ENCODE measurements around the gene FOXD4L6. TPM values are rescaled to one million over a fixed set of nuclear protein-coding genes. Genes with fewer than 3 reads are reported as not detected.
"Not testable (repeated sequence)": the region's sequence is repeated elsewhere in the genome, so short reads cannot be mapped to it uniquely, and the experiment has no call there.

Gene FOXD4L6
- not detected in 2 replicates for total RNA-seq (2014; rRNA removed; shearing (Covaris generic))

- H3K27me3 ChIP-seq (replicated peaks); H3K36me3 ChIP-seq; H3K4me3 ChIP-seq; DNase-seq (ENCODE audit: low read depth in 1 of 2, low spot score in 2 of 2); H3K4me1 ChIP-seq (replicated peaks); H3K27ac ChIP-seq; H3K9me3 ChIP-seq (replicated peaks): not testable (repeated sequence)
Measured at GRCh38 chr9:41128581-41128980, at the start of gene FOXD4L6. TSS of gene FOXD4L6 (minus strand) at chr9:41128681. CDS start at chr9:41128383, 298 bp downstream.

GRCh38 chr9:41174994-41175393 is 46.5 kb upstream of the FOXD4L6 start:
- H3K4me1 ChIP-seq (replicated peaks); H3K9me3 ChIP-seq (replicated peaks); DNase-seq (ENCODE audit: low read depth in 1 of 2, low spot score in 2 of 2); H3K27me3 ChIP-seq (replicated peaks); H3K4me3 ChIP-seq; H3K36me3 ChIP-seq; H3K27ac ChIP-seq: not testable (repeated sequence)

GRCh38 chr9:41150116-41150515 is 21.6 kb upstream of the FOXD4L6 start:
- not testable (repeated sequence) for H3K27me3 ChIP-seq (replicated peaks); DNase-seq (ENCODE audit: low read depth in 1 of 2, low spot score in 2 of 2); H3K9me3 ChIP-seq (replicated peaks); H3K4me3 ChIP-seq; H3K27ac ChIP-seq; H3K4me1 ChIP-seq (replicated peaks); H3K36me3 ChIP-seq

GRCh38 chr9:41141878-41142277 is 13.4 kb upstream of the FOXD4L6 start:
- not testable (repeated sequence) for H3K27ac ChIP-seq; H3K9me3 ChIP-seq (replicated peaks); H3K27me3 ChIP-seq (replicated peaks); DNase-seq (ENCODE audit: low read depth in 1 of 2, low spot score in 2 of 2); H3K4me1 ChIP-seq (replicated peaks); H3K36me3 ChIP-seq; H3K4me3 ChIP-seq

GRCh38 chr9:41126746-41127446 is 1.6 kb downstream of the FOXD4L6 start:
- not testable (repeated sequence) for H3K9me3 ChIP-seq (replicated peaks); H3K27me3 ChIP-seq (replicated peaks); DNase-seq (ENCODE audit: low read depth in 1 of 2, low spot score in 2 of 2); H3K27ac ChIP-seq; H3K36me3 ChIP-seq; H3K4me1 ChIP-seq (replicated peaks); H3K4me3 ChIP-seq

- DNase-seq (ENCODE audit: low read depth in 1 of 2, low spot score in 2 of 2); H3K9me3 ChIP-seq (replicated peaks); H3K36me3 ChIP-seq; H3K27me3 ChIP-seq (replicated peaks); H3K27ac ChIP-seq; H3K4me1 ChIP-seq (replicated peaks); H3K4me3 ChIP-seq: not testable (repeated sequence)
Measured at GRCh38 chr9:41125936-41126335, 2.5 kb downstream of the FOXD4L6 start.

GRCh38 chr9:41125109-41125658 is 3.3 kb downstream of the FOXD4L6 start:
- H3K36me3 ChIP-seq; H3K4me1 ChIP-seq (replicated peaks); H3K9me3 ChIP-seq (replicated peaks); H3K27ac ChIP-seq; DNase-seq (ENCODE audit: low read depth in 1 of 2, low spot score in 2 of 2); H3K27me3 ChIP-seq (replicated peaks); H3K4me3 ChIP-seq: not testable (repeated sequence)

- not testable (repeated sequence) for DNase-seq (ENCODE audit: low read depth in 1 of 2, low spot score in 2 of 2)
Measured at GRCh38 chr9:41124250-41125108, 4.0 kb downstream of the FOXD4L6 start.

GRCh38 chr9:41123812-41124211 is 4.7 kb downstream of the FOXD4L6 start:
- H3K27ac ChIP-seq; DNase-seq (ENCODE audit: low read depth in 1 of 2, low spot score in 2 of 2); H3K4me3 ChIP-seq; H3K4me1 ChIP-seq (replicated peaks); H3K9me3 ChIP-seq (replicated peaks); H3K27me3 ChIP-seq (replicated peaks); H3K36me3 ChIP-seq: not testable (repeated sequence)

More at GRCh38 chr9:41124250-41125108, 4.0 kb downstream of the FOXD4L6 start:
- not testable (repeated sequence) for H3K27me3 ChIP-seq (replicated peaks); H3K36me3 ChIP-seq; H3K9me3 ChIP-seq (replicated peaks); H3K27ac ChIP-seq; H3K4me1 ChIP-seq (replicated peaks); H3K4me3 ChIP-seq

GRCh38 chr9:41123396-41123795 is 5.1 kb downstream of the FOXD4L6 start:
- not testable (repeated sequence) for H3K4me3 ChIP-seq; H3K27me3 ChIP-seq (replicated peaks); H3K36me3 ChIP-seq

GRCh38 chr9:41120696-41121095 is 7.8 kb downstream of the FOXD4L6 start:
- not testable (repeated sequence) for H3K27me3 ChIP-seq (replicated peaks); H3K27ac ChIP-seq; DNase-seq (ENCODE audit: low read depth in 1 of 2, low spot score in 2 of 2); H3K4me3 ChIP-seq; H3K4me1 ChIP-seq (replicated peaks); H3K9me3 ChIP-seq (replicated peaks); H3K36me3 ChIP-seq

More at GRCh38 chr9:41123396-41123795, 5.1 kb downstream of the FOXD4L6 start:
- not testable (repeated sequence) for DNase-seq (ENCODE audit: low read depth in 1 of 2, low spot score in 2 of 2); H3K27ac ChIP-seq; H3K4me1 ChIP-seq (replicated peaks); H3K9me3 ChIP-seq (replicated peaks)

- DNase-seq (ENCODE audit: low read depth in 1 of 2, low spot score in 2 of 2); H3K36me3 ChIP-seq; H3K4me1 ChIP-seq (replicated peaks); H3K9me3 ChIP-seq (replicated peaks); H3K27ac ChIP-seq; H3K27me3 ChIP-seq (replicated peaks); H3K4me3 ChIP-seq: not testable (repeated sequence)
Measured at GRCh38 chr9:41119719-41120118, 8.8 kb downstream of the FOXD4L6 start.

GRCh38 chr9:41119311-41119710 is 9.2 kb downstream of the FOXD4L6 start:
- H3K4me3 ChIP-seq; H3K4me1 ChIP-seq (replicated peaks); DNase-seq (ENCODE audit: low read depth in 1 of 2, low spot score in 2 of 2); H3K27me3 ChIP-seq (replicated peaks); H3K9me3 ChIP-seq (replicated peaks); H3K36me3 ChIP-seq; H3K27ac ChIP-seq: not testable (repeated sequence)

- not testable (repeated sequence) for H3K36me3 ChIP-seq; H3K27me3 ChIP-seq (replicated peaks); DNase-seq (ENCODE audit: low read depth in 1 of 2, low spot score in 2 of 2); H3K9me3 ChIP-seq (replicated peaks); H3K27ac ChIP-seq; H3K4me1 ChIP-seq (replicated peaks); H3K4me3 ChIP-seq
Measured at GRCh38 chr9:41113348-41113747, 15.1 kb downstream of the FOXD4L6 start.
